Measurements from ENCODE around the gene CLK4.

CLK4 gene

DNA sequence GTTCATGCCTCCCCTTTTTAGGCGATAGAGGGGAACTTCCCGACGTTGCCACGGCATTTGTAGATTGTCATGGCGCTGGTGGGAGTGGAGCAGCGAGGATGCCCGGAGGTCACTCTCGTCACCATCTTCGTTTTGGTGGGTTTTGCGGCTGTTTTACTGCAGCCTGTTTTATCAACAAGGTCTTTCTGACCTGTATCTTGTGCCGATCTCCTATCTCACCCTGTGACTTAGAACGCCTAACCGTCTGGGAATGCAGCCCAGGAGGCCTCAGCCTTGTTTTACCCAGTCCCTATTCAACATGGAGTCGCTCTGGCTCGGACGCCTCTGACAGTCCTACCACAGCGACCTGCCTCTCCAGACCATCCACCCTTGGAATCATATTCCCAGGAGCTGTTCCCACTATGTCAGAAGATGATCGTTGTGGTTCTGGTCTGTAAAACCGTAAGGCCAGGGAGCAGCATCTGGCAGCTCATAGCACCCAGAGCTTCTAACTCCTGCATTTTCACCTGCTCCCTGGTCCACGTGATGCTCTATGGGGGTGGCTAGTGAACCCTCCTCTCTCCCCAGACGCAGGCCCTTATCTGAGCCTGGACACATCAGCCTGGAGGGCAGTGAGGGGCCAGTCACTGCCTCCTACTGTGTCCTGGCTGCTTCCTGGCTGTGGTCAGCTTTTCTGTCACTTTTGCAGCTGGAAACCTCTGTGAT lies 35.1 kb upstream of the CLK4 start:
- ATAC-seq (replicated peaks; ENCODE audit: extremely low read depth, poor library complexity, severe bottlenecking) (no peak), DNase-seq (ENCODE audit: low spot score in 2 of 2) (no peak)
- Mint-ChIP-seq H3K27ac (ENCODE audit: low read depth) (no peak overlapping the region), H3K36me3 (ENCODE audit: insufficient read depth) (peaks cover 1% of the 10 kb centered on the region), H3K4me3 (no peak overlapping the region), H3K4me1 (no peaks in the 10 kb centered on the region), H3K27me3 (peaks cover 59% of the 10 kb centered on the region), H3K9me3 (no peaks in the 10 kb centered on the region)

GRCh38 chr5:178651046-178651810 lies 24.4 kb upstream of the CLK4 start:
- Mint-ChIP-seq H3K9me3 (peaks cover 11% of the 10 kb centered on the region), H3K36me3 (ENCODE audit: insufficient read depth) (no peaks in the 10 kb centered on the region), H3K27ac (ENCODE audit: low read depth) (no peak overlapping the region), H3K4me3 (no peak overlapping the region), H3K4me1 (no peaks in the 10 kb centered on the region), H3K27me3 (peaks cover 29% of the 10 kb centered on the region)
- DNase-seq (ENCODE audit: low spot score in 2 of 2): no peak
- ATAC-seq (replicated peaks; ENCODE audit: extremely low read depth, poor library complexity, severe bottlenecking): no peak

GRCh38 chr5:178650214-178650613 lies 23.4 kb upstream of the CLK4 start:
- Mint-ChIP-seq H3K27ac (ENCODE audit: low read depth) (no peak overlapping the region), H3K9me3 (peaks cover 11% of the 10 kb centered on the region)

DNA sequence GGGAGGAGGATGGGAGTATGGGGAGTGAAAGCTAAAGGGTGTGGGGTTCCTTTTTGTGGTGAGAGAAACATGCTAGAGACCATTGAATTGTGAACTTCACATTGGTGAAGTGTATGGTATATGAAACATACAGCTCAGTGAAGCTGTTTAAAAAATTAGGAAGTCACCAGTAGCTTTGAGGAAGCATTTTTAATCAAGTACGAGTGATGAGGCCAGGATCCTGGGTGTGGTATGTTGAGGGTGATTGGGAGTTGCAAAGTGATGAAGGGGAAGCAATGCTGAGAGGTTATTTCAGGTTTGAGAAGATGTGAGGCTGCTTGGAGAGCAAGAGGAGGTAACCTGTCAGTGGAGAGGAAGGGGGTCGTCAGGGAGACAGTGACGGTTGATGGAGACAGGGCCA lies 22.7 kb upstream of the CLK4 start:
- Mint-ChIP-seq H3K27ac (ENCODE audit: low read depth) (no peak overlapping the region), H3K4me1 (no peaks in the 10 kb centered on the region), H3K36me3 (ENCODE audit: insufficient read depth) (no peaks in the 10 kb centered on the region), H3K9me3 (peaks cover 11% of the 10 kb centered on the region), H3K27me3 (peaks cover 19% of the 10 kb centered on the region), H3K4me3 (no peak overlapping the region)
- DNase-seq (ENCODE audit: low spot score in 2 of 2) (no peak), ATAC-seq (replicated peaks; ENCODE audit: extremely low read depth, poor library complexity, severe bottlenecking) (no peak)

More at GRCh38 chr5:178650214-178650613, 23.4 kb upstream of the CLK4 start:
- no peak for DNase-seq (ENCODE audit: low spot score in 2 of 2)
- Mint-ChIP-seq H3K4me1 (no peaks in the 10 kb centered on the region), H3K36me3 (ENCODE audit: insufficient read depth) (no peaks in the 10 kb centered on the region), H3K27me3 (peaks cover 19% of the 10 kb centered on the region), H3K4me3 (no peak overlapping the region)
- ATAC-seq (replicated peaks; ENCODE audit: extremely low read depth, poor library complexity, severe bottlenecking): no peak

GRCh38 chr5:178644826-178645545 lies 18.1 kb upstream of the CLK4 start:
- ATAC-seq (replicated peaks; ENCODE audit: extremely low read depth, poor library complexity, severe bottlenecking): no peak
- Mint-ChIP-seq H3K27me3 (peaks cover 21% of the 10 kb centered on the region), H3K4me1 (no peaks in the 10 kb centered on the region)

GRCh38 chr5:178642351-178642909 lies 15.6 kb upstream of the CLK4 start:
- no peak for ATAC-seq (replicated peaks; ENCODE audit: extremely low read depth, poor library complexity, severe bottlenecking)
- no peaks in the 10 kb centered on the region for H3K4me1 Mint-ChIP-seq
- H3K36me3 Mint-ChIP-seq (ENCODE audit: insufficient read depth): no peaks in the 10 kb centered on the region
- no peak overlapping the region for H3K27ac Mint-ChIP-seq (ENCODE audit: low read depth)
- DNase-seq (ENCODE audit: low spot score in 2 of 2): no peak
- H3K4me3 Mint-ChIP-seq: no peak overlapping the region
- H3K9me3 Mint-ChIP-seq: no peaks in the 10 kb centered on the region
- peaks cover 12% of the 10 kb centered on the region for H3K27me3 Mint-ChIP-seq

More at GRCh38 chr5:178644826-178645545, 18.1 kb upstream of the CLK4 start:
- peaks cover 11% of the 10 kb centered on the region for H3K9me3 Mint-ChIP-seq
- no peak for DNase-seq (ENCODE audit: low spot score in 2 of 2)
- no peak overlapping the region for H3K4me3 Mint-ChIP-seq
- no peaks in the 10 kb centered on the region for H3K36me3 Mint-ChIP-seq (ENCODE audit: insufficient read depth)
- H3K27ac Mint-ChIP-seq (ENCODE audit: low read depth): no peak overlapping the region

- Mint-ChIP-seq H3K27ac (ENCODE audit: low read depth) (no peak overlapping the region), H3K4me1 (no peaks in the 10 kb centered on the region)
These were observed 14.9 kb upstream of the CLK4 start for GRCh38 chr5:178641711-178642110.

GRCh38 chr5:178640331-178641045 lies 13.6 kb upstream of the CLK4 start:
- no peaks in the 10 kb centered on the region for H3K9me3 Mint-ChIP-seq
- no peak for ATAC-seq (replicated peaks; ENCODE audit: extremely low read depth, poor library complexity, severe bottlenecking)
- H3K4me3 Mint-ChIP-seq: no peak overlapping the region
- H3K36me3 Mint-ChIP-seq (ENCODE audit: insufficient read depth): no peaks in the 10 kb centered on the region
- no peak overlapping the region for H3K27ac Mint-ChIP-seq (ENCODE audit: low read depth)
- H3K4me1 Mint-ChIP-seq: no peaks in the 10 kb centered on the region
- no peak for DNase-seq (ENCODE audit: low spot score in 2 of 2)
- H3K27me3 Mint-ChIP-seq: peaks cover 23% of the 10 kb centered on the region

More at GRCh38 chr5:178641711-178642110, 14.9 kb upstream of the CLK4 start:
- Mint-ChIP-seq H3K27me3 (peaks cover 12% of the 10 kb centered on the region), H3K9me3 (no peaks in the 10 kb centered on the region), H3K4me3 (no peak overlapping the region), H3K36me3 (ENCODE audit: insufficient read depth) (no peaks in the 10 kb centered on the region)
- DNase-seq (ENCODE audit: low spot score in 2 of 2) (no peak), ATAC-seq (replicated peaks; ENCODE audit: extremely low read depth, poor library complexity, severe bottlenecking) (no peak)

DNA sequence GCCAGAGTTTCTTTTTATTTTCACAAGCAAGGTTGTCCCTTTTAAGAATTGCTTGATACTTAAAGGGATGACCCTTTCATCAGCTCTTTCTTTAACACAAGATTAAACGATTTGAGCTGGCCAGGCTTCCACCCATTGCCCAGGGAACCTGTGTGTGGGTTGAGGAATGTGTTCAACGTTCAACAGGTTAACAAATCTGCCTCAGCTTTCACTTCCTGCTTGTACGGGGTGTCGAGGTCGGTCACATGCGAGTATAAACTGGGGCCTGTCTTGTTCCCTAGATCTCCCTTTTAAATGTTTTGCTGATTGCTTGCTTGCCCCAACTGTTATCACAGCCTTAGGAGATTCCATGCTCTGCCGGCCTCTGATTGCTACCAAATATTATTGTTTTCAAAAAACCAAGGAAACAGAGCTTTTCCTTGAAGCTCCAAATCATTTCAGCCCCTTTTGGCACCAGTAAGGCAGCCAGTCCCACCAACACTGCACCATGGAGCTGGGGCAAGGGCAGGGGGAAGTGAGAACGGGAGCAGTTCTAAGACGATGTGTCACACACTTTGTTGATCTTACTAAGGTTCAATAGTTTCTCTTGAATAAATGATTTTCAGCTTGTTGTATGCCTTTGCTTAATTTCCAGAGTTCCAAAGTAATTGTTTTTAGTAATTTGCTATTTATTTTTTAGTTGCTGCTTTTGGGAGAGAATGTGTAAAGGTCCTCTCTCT lies 10.7 kb upstream of the CLK4 start:
- no peaks in the 10 kb centered on the region for H3K36me3 Mint-ChIP-seq (ENCODE audit: insufficient read depth)
- H3K27me3 Mint-ChIP-seq: peaks cover 53% of the 10 kb centered on the region
- no peak for ATAC-seq (replicated peaks; ENCODE audit: extremely low read depth, poor library complexity, severe bottlenecking)
- no peaks in the 10 kb centered on the region for H3K9me3 Mint-ChIP-seq
- no peak overlapping the region for H3K27ac Mint-ChIP-seq (ENCODE audit: low read depth)
- no peak for DNase-seq (ENCODE audit: low spot score in 2 of 2)
- no peaks in the 10 kb centered on the region for H3K4me1 Mint-ChIP-seq
- no peak overlapping the region for H3K4me3 Mint-ChIP-seq

DNA sequence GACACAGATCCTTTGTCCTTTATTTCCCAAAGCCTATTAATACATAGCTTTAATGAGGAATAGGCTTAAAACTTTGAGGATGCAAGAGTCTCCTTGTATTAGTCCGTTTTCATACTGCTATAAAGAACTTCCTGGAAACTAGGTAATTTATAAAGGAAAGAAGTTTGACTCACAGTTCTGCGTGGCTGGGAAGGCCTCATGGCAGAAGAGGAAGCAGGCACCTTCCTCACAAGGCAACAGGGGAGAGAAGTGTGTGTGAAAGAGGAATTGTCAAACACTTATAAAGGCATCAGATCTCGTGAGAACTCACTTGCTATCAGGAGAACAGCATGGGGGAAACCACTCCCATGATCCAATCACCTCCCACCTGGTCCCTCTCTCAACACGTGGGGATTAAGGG lies 5.4 kb upstream of the CLK4 start:
- Mint-ChIP-seq H3K36me3 (ENCODE audit: insufficient read depth) (peaks cover under 1% of the 10 kb centered on the region), H3K4me3 (no peak overlapping the region), H3K4me1 (no peaks in the 10 kb centered on the region), H3K27ac (ENCODE audit: low read depth) (no peak overlapping the region), H3K9me3 (no peaks in the 10 kb centered on the region), H3K27me3 (peaks cover 44% of the 10 kb centered on the region)
- DNase-seq (ENCODE audit: low spot score in 2 of 2): no peak
- ATAC-seq (replicated peaks; ENCODE audit: extremely low read depth, poor library complexity, severe bottlenecking): no peak

- peaks cover 11% of the 10 kb centered on the region for H3K36me3 Mint-ChIP-seq (ENCODE audit: insufficient read depth)
- DNase-seq (ENCODE audit: low spot score in 2 of 2): no peak
- H3K4me1 Mint-ChIP-seq: peaks cover 4% of the 10 kb centered on the region
- H3K27ac Mint-ChIP-seq (ENCODE audit: low read depth): no peak overlapping the region
- no peaks in the 10 kb centered on the region for H3K9me3 Mint-ChIP-seq
- no peak for ATAC-seq (replicated peaks; ENCODE audit: extremely low read depth, poor library complexity, severe bottlenecking)
- peaks cover 37% of the 10 kb centered on the region for H3K27me3 Mint-ChIP-seq
- no peak overlapping the region for H3K4me3 Mint-ChIP-seq
These were observed 4.1 kb upstream of the CLK4 start for GRCh38 chr5:178630951-178631350.
